AG10803 (cell line): ENCODE data around the gene TMEM271.

Source experiments
- DNase-seq: peaks from one replicate; pipeline ENCODE4 v3.0.0; 2010; ENCODE audit warnings: low read depth
- H3K4me3 ChIP-seq: 2 replicates; pipeline ENCODE4 v1.5.1; 2011; ENCODE audit warnings: mild to moderate bottlenecking, low read length, control low read depth
- TF ChIP-seq, protein P1 (sequence below): conservative IDR thresholded peaks from 2 replicates; pipeline ENCODE4 v1.5.1; 2011; ENCODE audit warnings: mild to moderate bottlenecking, low read length, control low read depth, inconsistent platforms

TMEM271 gene

DNA sequence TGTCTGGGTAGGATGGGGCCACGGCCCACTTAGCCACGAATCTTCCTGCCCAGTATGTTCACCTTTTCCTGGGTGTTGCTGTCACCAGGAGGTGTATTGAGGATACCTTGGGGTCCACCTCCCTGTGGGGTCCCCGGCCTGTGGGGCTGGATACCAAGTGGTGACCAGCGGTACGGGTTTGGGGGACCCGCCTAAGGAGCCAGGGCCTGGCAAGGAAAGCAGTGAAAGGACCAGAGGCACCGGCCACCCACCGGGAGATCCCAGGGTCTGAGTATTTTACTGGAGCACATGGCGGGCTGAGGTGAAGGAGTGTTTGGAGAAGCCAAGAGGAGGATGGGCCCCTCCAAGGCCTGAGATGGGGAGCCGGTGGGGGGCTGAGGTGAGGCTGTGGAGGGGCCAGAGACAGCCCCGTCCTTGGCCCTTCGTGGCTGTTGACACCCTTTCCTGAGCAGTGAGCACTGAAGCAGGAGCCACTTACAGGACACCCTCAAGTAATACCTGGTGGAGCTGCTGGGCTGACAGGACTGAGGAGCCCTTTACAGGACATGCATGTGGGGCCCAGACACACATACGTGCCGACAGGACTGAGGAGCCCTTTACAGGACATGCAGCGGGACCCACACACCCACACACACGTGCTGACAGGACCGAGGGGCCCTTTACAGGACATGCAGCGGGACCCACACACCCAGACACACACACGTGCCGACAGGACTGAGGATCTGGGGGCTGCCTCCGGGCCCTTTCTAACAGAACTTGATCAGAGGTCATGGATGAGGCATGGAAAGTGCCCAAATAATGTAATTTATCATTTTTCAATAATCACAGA, 38.4 kb downstream of the TMEM271 start:
- TF ChIP-seq, protein P1, sequence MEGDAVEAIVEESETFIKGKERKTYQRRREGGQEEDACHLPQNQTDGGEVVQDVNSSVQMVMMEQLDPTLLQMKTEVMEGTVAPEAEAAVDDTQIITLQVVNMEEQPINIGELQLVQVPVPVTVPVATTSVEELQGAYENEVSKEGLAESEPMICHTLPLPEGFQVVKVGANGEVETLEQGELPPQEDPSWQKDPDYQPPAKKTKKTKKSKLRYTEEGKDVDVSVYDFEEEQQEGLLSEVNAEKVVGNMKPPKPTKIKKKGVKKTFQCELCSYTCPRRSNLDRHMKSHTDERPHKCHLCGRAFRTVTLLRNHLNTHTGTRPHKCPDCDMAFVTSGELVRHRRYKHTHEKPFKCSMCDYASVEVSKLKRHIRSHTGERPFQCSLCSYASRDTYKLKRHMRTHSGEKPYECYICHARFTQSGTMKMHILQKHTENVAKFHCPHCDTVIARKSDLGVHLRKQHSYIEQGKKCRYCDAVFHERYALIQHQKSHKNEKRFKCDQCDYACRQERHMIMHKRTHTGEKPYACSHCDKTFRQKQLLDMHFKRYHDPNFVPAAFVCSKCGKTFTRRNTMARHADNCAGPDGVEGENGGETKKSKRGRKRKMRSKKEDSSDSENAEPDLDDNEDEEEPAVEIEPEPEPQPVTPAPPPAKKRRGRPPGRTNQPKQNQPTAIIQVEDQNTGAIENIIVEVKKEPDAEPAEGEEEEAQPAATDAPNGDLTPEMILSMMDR: no peak

DNA sequence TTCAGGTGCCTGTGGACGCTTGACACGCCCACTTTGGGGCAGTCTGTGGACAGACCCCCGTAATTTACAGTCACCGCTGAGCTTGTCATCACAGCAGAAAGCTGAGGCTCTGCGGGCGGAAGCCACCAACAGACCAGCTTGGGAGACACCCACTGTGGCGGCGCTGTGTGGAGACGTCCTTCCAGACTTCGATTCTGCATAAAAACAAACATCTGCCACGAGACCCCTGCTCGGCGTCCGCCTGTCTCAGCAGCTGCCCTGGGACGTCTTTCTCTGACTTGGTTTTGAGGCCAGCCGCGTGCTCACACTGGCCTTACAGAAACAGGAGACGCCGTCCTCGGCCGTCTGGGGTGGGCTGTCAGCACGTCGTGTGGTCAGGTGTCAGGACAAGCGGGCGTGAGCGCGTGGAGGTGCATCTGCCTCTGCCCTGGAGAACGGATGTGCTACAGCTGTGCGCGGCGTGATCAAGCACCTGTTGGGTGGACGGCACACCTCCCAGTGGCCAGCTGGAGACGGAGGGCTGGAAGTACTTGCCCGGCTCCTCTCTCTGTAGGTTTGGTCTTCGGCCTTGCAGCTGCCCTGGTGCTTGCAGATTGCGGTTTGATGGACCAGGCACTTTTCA, 39.6 kb downstream of the TMEM271 start:
- no peak overlapping the region for H3K4me3 ChIP-seq
- TF ChIP-seq, protein P1: no peak
- DNase-seq: no peak

More for the DNA sequence above, 38.4 kb downstream of the TMEM271 start:
- no peak overlapping the region for H3K4me3 ChIP-seq
- DNase-seq: no peak

DNA sequence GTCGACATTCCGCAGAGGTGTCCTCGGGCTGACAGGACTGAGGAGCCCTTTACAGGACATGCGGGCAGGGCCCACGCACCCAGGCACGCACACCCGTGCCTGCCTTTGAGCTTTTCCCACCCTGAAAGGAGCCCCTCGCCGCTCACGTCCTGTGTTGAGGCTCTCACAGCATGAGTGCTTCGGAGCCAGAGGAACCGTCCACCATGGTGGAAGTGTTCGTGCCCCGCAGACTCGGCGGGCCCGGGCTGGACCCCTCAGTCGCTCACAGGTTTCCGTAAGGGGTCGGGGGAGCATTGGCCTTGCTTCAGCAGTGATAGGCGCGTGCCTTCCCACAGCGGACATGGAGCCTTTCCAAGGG, 40.2 kb downstream of the TMEM271 start:
- H3K4me3 ChIP-seq: no peak overlapping the region
- no peak for DNase-seq
- TF ChIP-seq, protein P1: no peak

DNA sequence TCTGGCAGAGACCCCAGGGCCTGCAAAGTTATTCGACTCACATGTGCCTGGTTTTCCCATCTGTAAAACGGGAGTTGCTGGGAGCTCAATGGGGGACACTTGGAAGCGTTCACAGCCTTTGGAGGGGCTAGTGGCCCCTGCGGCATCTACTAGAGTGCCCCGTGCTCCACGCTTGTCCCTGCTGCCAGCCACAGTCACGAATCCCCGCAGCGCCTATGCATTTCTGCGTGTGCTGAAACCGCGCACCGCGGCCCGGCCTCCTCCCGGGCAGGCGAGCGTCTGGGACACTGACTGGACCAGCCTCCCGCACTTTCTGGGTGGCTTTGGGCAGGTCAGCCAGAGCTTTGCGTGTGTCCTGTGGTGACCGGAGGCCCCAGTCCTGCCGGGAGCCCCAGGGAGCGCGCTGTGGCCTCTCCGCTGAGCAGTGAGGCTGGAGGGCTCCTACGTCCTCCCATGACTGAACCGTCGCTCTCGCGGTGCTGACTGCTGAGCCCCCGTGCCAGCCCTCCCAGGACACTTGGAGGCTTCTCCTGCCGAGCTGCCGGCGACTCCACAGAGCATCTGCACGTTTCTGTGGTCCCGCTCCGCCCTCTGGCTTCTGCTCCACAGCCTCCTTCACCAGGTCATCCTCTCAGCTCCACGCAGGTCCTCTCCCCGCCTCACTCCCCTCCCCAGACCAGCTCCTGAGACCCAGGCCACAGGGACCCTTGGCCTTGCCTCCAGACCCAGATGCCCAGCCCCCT, 40.7 kb downstream of the TMEM271 start:
- TF ChIP-seq, protein P1: no peak
- H3K4me3 ChIP-seq: no peak overlapping the region
- no peak for DNase-seq

DNA sequence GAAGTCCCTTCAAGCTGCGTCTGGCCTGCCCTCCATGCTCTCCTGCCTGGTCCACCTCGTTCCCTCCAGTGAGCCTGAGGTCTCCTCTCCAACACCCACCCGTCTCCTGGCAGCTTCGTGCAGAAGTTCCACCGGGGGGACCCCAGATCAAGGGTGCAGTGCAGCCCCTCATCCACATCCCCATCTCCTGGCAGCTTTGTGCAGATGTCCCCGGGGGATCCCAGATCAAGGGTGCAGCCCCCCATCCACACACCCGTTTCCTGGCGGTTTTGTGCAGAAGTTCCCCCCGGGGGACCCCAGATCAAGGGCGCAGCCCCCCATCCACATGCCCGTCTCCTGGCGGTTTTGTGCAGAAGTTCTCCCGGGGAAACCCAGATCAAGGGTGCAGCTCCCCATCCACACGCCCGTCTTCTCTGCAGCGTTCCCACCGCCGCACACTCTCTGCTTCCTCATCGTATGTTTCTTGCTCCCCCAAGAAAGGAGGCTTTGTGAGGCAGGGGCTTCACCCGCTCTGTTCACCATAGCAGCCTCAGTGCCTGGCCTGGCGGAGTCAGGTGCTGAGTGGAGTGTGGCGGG, 41.4 kb downstream of the TMEM271 start:
- no peak overlapping the region for H3K4me3 ChIP-seq
- TF ChIP-seq, protein P1: no peak
- no peak for DNase-seq

DNA sequence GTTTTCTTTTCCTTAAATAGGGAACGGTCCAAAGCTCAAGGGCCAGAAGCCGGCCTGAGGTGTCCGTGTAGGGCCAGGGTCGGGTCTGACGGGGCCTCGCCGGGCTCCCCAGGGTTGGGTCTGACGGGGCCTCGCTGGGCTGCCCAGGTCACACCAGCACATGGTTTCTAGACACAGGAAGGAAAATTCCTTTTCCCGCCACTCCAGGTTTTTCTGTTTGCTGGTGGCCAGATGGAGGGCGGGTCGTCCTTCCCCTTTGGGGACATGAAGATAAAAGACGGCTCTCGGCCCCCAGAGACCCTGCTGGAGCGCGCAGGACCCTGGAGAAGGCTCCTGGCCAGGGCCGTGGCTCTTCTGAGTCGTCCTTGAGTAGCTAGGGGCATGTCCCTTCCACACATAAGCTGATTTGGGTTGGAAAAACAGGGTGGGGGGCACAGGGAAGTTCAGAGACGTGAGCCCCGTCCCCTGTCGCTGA, 42.0 kb downstream of the TMEM271 start:
- DNase-seq: no peak
- TF ChIP-seq, protein P1: no peak
- no peak overlapping the region for H3K4me3 ChIP-seq
